ENCODE data around the gene SFXN5.
A peak's percentile ranks its signal among the peaks of the same experiment; 100 is the strongest.

SFXN5 gene

DNA sequence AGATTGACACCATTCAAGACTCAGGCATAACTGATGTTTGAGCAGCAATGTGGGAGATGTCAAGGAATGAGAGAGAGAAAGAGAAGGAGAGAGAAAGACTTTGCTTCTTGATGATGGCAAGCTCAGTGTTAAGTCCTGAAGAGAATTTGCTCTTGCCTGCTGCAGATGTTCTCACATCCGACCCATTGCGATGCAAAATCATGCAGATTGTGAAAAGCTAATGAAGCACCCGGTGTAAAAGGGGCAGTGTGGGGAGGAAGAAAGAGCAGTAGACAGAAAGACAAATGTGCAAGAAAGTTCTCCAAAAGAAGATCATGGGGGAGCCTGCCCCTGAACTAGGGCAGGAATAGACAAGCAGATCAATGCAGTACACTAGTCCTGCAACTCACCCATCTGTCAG, 96.5 kb downstream of the SFXN5 start:
- DNase-seq (ENCODE audit: low read depth): no peak

GRCh38 chr2:72974436-72974754, 97.1 kb downstream of the SFXN5 start:
- DNase-seq (ENCODE audit: low read depth): no peak

DNA sequence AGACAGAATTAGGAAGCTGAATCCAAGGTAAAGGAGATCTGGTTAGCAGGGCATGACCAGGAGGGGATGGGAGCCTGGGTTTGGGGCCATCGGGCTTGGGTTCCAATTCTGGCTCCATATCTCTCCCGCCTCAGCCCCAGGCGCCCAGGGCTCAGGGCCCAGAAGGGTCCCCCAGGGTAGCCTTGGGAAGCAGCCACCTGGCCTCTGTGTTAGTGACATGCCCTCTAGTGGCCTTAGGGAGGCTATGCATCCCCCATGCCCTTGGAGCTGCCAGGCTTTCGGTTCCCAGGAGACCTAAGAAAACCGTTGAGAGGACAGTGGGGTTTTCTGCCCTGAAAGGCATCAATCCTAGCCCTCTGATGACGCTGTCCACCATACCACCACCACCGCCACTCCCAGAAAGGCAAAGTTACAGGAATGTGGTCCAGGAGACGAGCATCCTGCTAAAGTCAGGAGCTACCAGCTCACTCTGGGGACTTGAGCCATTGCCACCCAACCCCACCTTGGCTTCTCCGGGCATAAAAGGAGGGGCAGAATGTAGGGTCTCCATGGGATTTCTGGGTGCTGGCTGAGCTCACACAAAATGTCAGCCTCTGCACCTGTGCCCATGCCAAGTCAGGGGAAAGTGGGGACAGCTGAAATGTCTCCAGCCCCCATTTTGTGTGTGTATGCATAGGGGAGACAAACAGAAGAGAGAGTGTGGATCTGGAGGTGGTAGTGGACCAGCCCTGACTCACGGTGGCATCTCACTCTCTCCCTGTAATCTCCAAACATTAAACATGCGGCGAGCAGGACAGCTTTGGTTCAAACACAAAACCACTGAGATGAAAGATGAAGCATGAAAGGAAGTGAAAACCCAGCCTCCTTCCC, 97.7 kb downstream of the SFXN5 start:
- peak; percentile 15 for DNase-seq (ENCODE audit: low read depth)

DNA sequence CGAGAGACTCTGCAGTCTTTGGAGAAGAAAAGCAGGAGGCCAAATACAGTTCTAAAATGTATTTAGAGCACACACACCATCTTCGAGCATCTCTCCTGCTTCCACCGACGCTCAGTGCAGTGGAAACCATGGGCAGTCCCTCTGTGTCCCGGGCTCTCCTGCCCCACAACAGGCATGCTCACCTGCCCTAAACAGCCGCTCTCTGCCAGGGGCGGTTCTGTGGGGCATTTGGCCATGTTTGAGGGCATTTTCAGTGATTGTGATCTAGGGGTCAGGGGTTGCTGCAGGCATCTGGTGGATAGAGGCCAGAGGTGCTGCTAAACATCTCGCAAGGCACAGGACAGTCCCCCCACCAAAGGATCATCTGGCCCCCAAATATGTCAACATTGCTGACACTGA, 98.4 kb downstream of the SFXN5 start:
- no peak for DNase-seq (ENCODE audit: low read depth)

GRCh38 chr2:72972352-72973136, 99.0 kb downstream of the SFXN5 start:
- no peak for DNase-seq (ENCODE audit: low read depth)

GRCh38 chr2:72971036-72971435, 100.5 kb downstream of the SFXN5 start:
- DNase-seq (ENCODE audit: low read depth): no peak

DNA sequence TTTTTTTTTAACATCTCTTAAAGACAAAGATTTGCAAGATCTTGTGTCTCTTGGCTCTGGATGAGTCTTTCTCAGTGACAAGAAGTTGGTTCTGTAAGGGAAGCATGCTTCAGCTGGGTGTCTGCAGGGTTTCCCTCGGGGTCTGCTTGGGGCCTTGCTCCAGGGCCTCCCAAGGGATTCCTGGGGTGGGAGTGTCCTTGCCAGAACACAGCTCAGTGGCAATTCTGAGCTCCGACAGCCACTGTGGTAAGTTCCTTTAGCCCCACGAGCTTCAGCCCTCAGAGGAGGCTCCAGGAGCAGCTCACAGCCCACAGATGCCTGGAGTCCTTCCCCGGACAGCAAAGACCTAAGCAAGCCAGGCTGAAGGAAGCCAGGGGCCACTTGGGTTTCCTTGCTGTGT, 101.8 kb downstream of the SFXN5 start:
- DNase-seq (ENCODE audit: low read depth): no peak

- DNase-seq (ENCODE audit: low read depth): no peak
These were observed 103.2 kb downstream of the SFXN5 start for GRCh38 chr2:72968286-72968685.

GRCh38 chr2:72965770-72966450, 105.6 kb downstream of the SFXN5 start:
- DNase-seq (ENCODE audit: low read depth): no peak

- DNase-seq (ENCODE audit: low read depth): no peak
These were observed 106.5 kb downstream of the SFXN5 start for GRCh38 chr2:72965016-72965415.

- no peak for DNase-seq (ENCODE audit: low read depth)
These were observed 107.4 kb downstream of the SFXN5 start for GRCh38 chr2:72964146-72964525.

DNA sequence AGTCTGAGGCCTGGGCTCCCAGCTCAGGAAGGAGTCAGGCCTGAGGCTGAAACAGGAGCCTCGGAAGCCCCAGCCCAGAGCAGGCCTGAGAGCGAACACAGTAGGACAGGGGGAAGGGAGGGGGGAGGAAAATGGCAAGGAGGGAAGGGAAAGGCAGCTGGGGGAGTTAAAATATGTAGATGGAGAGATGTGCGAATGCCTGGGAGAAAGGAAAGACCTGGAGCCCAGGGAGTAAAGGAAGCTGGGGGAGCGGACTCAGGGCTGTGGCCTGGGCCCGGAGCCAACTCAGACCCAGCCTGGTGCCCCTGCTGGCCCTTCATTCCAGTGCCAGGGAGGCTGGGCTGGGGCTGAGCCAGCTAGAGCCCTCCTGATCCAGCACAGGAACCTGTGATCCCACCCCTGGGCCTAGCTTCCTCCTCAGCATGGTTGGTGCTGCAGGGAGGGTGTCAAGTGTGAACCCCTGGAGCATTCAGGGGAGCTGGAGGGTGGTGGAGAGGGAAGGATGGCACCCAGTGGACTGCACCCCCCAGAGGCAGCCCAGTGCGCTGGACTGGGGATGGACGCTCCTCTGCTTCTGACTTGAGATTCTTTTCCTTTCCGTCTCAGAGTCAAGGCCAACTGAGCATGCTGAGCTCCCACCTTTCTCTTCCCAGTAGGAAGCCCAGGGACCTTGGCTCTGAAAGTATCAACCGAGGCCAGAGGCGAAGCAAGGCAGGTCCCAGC, 107.9 kb downstream of the SFXN5 start:
- DNase-seq (ENCODE audit: low read depth): no peak

DNA sequence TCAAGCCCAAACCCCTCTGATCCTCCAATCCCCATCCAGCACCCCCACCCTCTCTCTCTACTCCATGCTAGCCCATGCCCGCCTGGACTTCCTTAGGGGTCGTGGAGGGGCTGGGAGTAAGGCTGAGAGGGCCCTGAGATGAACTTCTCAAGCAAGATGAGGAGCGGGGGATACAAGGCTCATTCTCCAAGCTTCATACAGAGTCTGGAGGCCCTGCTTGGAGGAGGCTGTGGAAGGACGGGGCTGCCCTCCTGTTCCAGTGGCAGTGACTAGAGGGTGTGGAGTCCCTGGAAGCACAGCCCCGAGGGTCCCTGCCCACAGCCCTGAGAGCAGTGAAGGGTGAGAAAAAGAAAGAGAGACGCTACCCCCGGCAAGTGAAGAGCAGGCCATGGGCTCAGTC, 108.6 kb downstream of the SFXN5 start:
- DNase-seq (ENCODE audit: low read depth): no peak

- no peak for DNase-seq (ENCODE audit: low read depth)
These were observed 109.6 kb downstream of the SFXN5 start for GRCh38 chr2:72961853-72962468.

GRCh38 chr2:72961036-72961720, 110.3 kb downstream of the SFXN5 start:
- no peak for DNase-seq (ENCODE audit: low read depth)

DNA sequence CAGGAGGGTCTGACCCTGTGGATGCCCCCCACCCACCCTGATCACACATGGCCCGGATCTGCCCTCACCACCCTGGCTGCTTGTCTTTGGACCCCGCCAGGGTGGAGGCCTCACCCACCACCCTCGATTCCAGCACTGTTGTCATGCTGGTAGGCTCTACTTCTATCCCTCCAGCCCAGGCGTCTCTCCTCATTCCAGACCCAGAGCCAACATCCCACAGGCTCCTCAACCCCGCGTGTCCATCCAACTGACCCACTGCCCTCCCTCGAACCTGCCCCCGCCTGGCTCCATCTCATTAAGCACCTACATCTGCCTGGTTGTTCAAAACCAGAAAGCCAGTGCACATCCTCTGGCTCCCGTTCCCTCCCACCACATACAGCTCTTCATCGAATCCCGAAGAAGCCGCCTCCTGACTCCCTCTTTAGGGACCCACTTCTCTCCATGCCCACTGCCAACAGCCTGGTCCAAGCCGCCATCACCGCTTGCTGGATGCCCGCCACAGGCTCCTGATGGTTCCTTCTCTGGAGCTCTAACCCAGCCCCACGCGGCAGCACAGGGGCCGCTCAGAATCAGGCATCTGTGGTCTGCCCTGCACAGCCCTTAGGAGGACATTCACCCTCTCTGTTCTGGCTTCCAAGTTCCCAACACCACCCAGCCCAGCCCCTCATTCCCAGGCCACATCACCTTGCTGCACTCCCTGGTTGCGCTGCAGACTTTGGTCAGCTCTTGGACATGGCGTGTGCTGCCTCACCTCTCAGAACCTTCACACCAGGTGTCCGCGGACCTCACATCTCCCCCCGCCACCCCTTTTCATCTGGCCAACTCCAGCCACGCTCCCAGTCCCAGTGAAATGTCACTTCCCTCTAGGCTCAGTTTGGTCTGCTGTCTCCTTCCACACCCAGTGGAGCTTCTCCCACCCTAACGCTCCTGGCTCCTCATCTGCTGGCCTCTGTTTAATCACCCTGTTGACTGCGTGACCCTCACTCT, 111.2 kb downstream of the SFXN5 start:
- no peak for DNase-seq (ENCODE audit: low read depth)

DNA sequence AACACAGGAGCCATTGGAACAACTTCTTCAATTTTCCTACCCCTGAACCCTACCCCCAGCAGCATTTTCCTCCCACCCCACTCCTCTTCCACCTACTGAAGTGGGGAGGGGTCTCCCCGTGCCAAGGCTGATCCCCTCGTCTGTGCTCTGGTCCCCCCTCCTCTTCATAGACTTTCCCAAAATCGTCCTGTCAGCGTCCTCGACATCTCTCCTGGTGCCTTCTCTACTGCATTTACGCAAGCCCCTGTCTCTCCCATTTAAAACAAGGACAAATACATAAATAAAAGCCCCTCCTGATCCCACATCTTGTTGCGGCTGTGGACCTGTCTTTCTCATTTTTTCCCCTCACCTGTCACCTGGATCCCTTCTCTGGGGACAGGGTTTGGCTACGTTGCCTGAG, 112.0 kb downstream of the SFXN5 start:
- no peak for DNase-seq (ENCODE audit: low read depth)

GRCh38 chr2:72958542-72959385, 112.7 kb downstream of the SFXN5 start:
- DNase-seq (ENCODE audit: low read depth): no peak

DNA sequence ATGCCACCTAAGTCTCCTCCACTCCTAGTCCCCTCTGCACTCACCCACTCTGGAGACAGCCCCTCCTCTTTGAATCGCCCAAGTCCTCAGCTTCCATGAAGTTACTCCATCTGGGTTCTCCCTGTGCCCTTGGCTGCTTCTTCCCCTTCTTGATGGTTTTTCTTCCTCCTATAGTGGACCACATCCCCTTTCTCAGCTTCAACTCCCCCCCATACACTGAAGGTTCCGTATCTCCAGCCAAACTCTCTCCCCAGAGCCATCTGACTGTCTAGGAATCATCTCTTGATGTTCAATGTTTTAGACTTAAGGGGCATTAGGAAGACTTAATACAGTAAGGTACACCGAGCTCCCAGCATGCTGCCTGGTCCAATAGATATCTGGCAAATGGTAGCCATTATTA, 114.6 kb downstream of the SFXN5 start:
- DNase-seq (ENCODE audit: low read depth): no peak
